ENCODE data around the gene IL1RAPL2. TPM values are rescaled to one million over a fixed set of nuclear protein-coding genes. Genes with fewer than 3 reads are reported as not detected.

The IL1RAPL2 gene
- total RNA-seq, 6 experiments from 2014 or later = 0.13 to 0.70 (median 0.29) TPM; not detected in 1

GRCh38 chrX:105265093-105265492, 699.1 kb downstream of the IL1RAPL2 start:
- Histone ChIP-seq H3K36me3 (no peaks in the 10 kb centered on the region), H3K4me3 (no peak overlapping the region), H3K9me3 (no peaks in the 10 kb centered on the region), H3K27ac (no peak overlapping the region), H3K27me3 (peaks cover 0 to 4% of the 10 kb centered on the region in 2 donors), H3K4me1 (no peaks in the 10 kb centered on the region)
- WGBS (ENCODE audit: insufficient coverage, low coverage, low lambda C conversion rate, missing lambda C conversion rate) = 56% methylated on average over 3 of the region's 3 CpGs
- TF ChIP-seq CTCF (IDR thresholded peaks at IDR 0.05) (no peak), POLR2A (IDR thresholded peaks at IDR 0.05) (no peak)
- intact Hi-C loops (cut with DNase I) = no loop called here
- DNase-seq = no peak
- no peak for ATAC-seq

- no peak for DNase-seq
- H3K9me3 ChIP-seq = no peaks in the 10 kb centered on the region
- no peak for ATAC-seq
- WGBS (ENCODE audit: insufficient coverage, low coverage, low lambda C conversion rate, missing lambda C conversion rate) = 64% methylated on average over 1 of the region's 1 CpG
- TF ChIP-seq CTCF (IDR thresholded peaks at IDR 0.05) (no peak), POLR2A (IDR thresholded peaks at IDR 0.05) (no peak)
- no peak overlapping the region for H3K27ac ChIP-seq
- intact Hi-C loops (cut with DNase I) = no loop called here
- H3K4me1 ChIP-seq = no peaks in the 10 kb centered on the region
- H3K4me3 ChIP-seq = no peak overlapping the region
- H3K36me3 ChIP-seq = no peaks in the 10 kb centered on the region
- peaks cover 0 to 4% of the 10 kb centered on the region in 2 donors for H3K27me3 ChIP-seq
Measured at GRCh38 chrX:105266456-105266855, 700.5 kb downstream of the IL1RAPL2 start.

- no peaks in the 10 kb centered on the region for H3K4me1 ChIP-seq
- TF ChIP-seq CTCF (IDR thresholded peaks at IDR 0.05) (no peak), POLR2A (IDR thresholded peaks at IDR 0.05) (no peak)
- WGBS (ENCODE audit: insufficient coverage, low coverage, low lambda C conversion rate, missing lambda C conversion rate) = 55% methylated on average over 2 of the region's 2 CpGs
- intact Hi-C loops (cut with DNase I) = no loop called here
- H3K27ac ChIP-seq = no peak overlapping the region
- H3K9me3 ChIP-seq = no peaks in the 10 kb centered on the region
- H3K36me3 ChIP-seq = no peaks in the 10 kb centered on the region
- H3K4me3 ChIP-seq = no peak overlapping the region
- peaks cover 0 to 4% of the 10 kb centered on the region in 2 donors for H3K27me3 ChIP-seq
- DNase-seq (no peak), ATAC-seq (no peak)
Measured at GRCh38 chrX:105267167-105267566, 701.2 kb downstream of the IL1RAPL2 start.

- ATAC-seq = no peak
- intact Hi-C loops (cut with DNase I) = no loop called here
- WGBS (ENCODE audit: insufficient coverage, low coverage, low lambda C conversion rate, missing lambda C conversion rate) = 94% methylated on average over 2 of the region's 2 CpGs
- Histone ChIP-seq H3K4me3 (no peak overlapping the region), H3K36me3 (no peaks in the 10 kb centered on the region), H3K4me1 (no peaks in the 10 kb centered on the region), H3K27ac (no peak overlapping the region), H3K27me3 (no peaks in the 10 kb centered on the region), H3K9me3 (no peaks in the 10 kb centered on the region)
- DNase-seq = no peak
- TF ChIP-seq CTCF (IDR thresholded peaks at IDR 0.05) = no peak
Measured at GRCh38 chrX:105269386-105269785, 703.4 kb downstream of the IL1RAPL2 start.

- H3K9me3 ChIP-seq = no peaks in the 10 kb centered on the region
- H3K27ac ChIP-seq = no peak overlapping the region
- no peak overlapping the region for H3K4me3 ChIP-seq
- WGBS (ENCODE audit: insufficient coverage, low coverage, low lambda C conversion rate, missing lambda C conversion rate) = 63% methylated on average over 1 of the region's 1 CpG
- no peaks in the 10 kb centered on the region for H3K36me3 ChIP-seq
- TF ChIP-seq CTCF (IDR thresholded peaks at IDR 0.05) (no peak), POLR2A (IDR thresholded peaks at IDR 0.05) (no peak)
- no peaks in the 10 kb centered on the region for H3K4me1 ChIP-seq
- H3K27me3 ChIP-seq = peaks cover 0 to 4% of the 10 kb centered on the region in 2 donors
- intact Hi-C loops (cut with DNase I) = no loop called here
- ATAC-seq (no peak), DNase-seq (no peak)
Measured at GRCh38 chrX:105273326-105273725, 707.3 kb downstream of the IL1RAPL2 start.

All from right lobe of liver (tissue), 6 donors.